Kidney epithelial cell (primary cell): Measurements from ENCODE around the gene DPYSL4. TPM values are rescaled to one million over a fixed set of nuclear protein-coding genes. Genes with fewer than 3 reads are reported as not detected.

Experiments
- DNase-seq: peaks from one replicate; pipeline ENCODE4 v3.0.0-alpha.2; 2010; ENCODE audit warnings: low read depth
- H3K27me3 ChIP-seq: 2 replicates; pipeline ENCODE4 v1.6.0; 2011; ENCODE audit warnings: low read length; ENCODE audit not compliant: control insufficient read depth, insufficient read depth
- H3K36me3 ChIP-seq: 2 replicates; pipeline ENCODE4 v1.5.1; 2011; ENCODE audit warnings: low read length; ENCODE audit not compliant: control insufficient read depth, insufficient read depth
- H3K4me3 ChIP-seq: 2 replicates; pipeline ENCODE4 v1.5.1; 2011; ENCODE audit warnings: low read depth, mild to moderate bottlenecking, control low read depth, low read length
- CTCF ChIP-seq: IDR thresholded peaks from 2 replicates; pipeline ENCODE4 v1.5.1; 2011; ENCODE audit warnings: mild to moderate bottlenecking, moderate library complexity, low read length, control low read depth, inconsistent platforms; ENCODE audit not compliant: insufficient read depth, poor library complexity, severe bottlenecking
- total RNA-seq: library from RNA; depleted of rRNA; stranded (reverse); fragments of >200 nt; gene quantifications from 2 replicates; pipeline ENCODE4 v1.2.3, GENCODE V29; 2015

Gene DPYSL4
- total RNA-seq, 1 donor from 2014 or later, result 15.3 TPM

- TF ChIP-seq CTCF, result no peak
- Histone ChIP-seq H3K4me3 (no peak overlapping the region), H3K27me3 (no peaks in the 10 kb centered on the region), H3K36me3 (no peaks in the 10 kb centered on the region)
- DNase-seq, result no peak
Observed at GRCh38 chr10:132202070-132202970, 15.6 kb downstream of the DPYSL4 start.

GRCh38 chr10:132203256-132204077, 16.7 kb downstream of the DPYSL4 start:
- Histone ChIP-seq H3K4me3 (no peak overlapping the region), H3K27me3 (no peaks in the 10 kb centered on the region), H3K36me3 (no peaks in the 10 kb centered on the region)
- no peak for TF ChIP-seq CTCF
- no peak for DNase-seq

- no peak for DNase-seq
- H3K27me3 ChIP-seq, result no peaks in the 10 kb centered on the region
- H3K4me3 ChIP-seq, result no peak overlapping the region
- no peak for TF ChIP-seq CTCF
- H3K36me3 ChIP-seq, result no peaks in the 10 kb centered on the region
Observed at GRCh38 chr10:132204078-132204780, 17.5 kb downstream of the DPYSL4 start.

GRCh38 chr10:132204781-132205473, 18.2 kb downstream of the DPYSL4 start:
- H3K4me3 ChIP-seq, result no peak overlapping the region
- no peak for DNase-seq
- no peaks in the 10 kb centered on the region for H3K27me3 ChIP-seq
- H3K36me3 ChIP-seq, result no peaks in the 10 kb centered on the region
- no peak for TF ChIP-seq CTCF

GRCh38 chr10:132205650-132206376, 19.1 kb downstream of the DPYSL4 start:
- no peak for DNase-seq
- H3K4me3 ChIP-seq, result no peak overlapping the region
- no peak for TF ChIP-seq CTCF
- no peaks in the 10 kb centered on the region for H3K36me3 ChIP-seq
- no peaks in the 10 kb centered on the region for H3K27me3 ChIP-seq
